Stimulated activated CD8-positive, alpha-beta memory T cell treated with anti-CD3 and anti-CD28 coated beads, Interleukin-15, amount 100 ng/mL, for 1 hour (primary cell): Measurements from ENCODE around the gene AIG1.

ENCODE experiments used
- DNase-seq: peaks from one replicate; pipeline ENCODE4 v3.0.0-alpha.2; 2020; ENCODE audit warnings: low read depth

Gene AIG1

DNA sequence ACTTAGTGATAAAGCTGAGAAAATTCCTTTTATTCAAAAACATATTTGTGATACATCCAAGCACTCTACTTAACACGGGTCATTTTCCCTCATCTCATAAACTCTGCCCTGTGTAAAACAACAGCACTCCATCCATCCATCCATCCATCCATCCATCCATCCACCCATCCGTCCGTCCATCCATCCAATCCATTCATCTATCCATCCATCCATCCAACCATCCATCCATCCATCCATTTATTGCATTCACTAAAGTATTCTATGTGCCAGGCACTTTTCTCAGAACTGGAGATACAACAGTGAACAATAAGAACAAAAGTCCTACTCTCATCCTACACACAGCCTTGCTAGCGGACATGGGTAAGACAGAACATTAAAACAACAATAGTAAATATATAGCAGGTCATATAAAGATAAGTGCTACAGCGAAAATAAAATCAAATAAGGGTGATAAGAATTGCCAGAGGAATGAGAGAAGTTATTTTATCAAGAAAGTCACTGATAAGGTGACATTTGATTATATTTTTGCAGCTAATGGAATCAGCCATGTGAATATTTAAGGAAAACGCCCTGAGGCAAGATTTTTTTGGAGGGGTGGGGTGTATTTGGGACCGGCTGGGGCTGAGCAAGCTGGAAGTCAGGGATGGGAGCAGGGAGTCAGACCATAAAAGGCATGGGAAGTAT, 311.7 kb downstream of the AIG1 start:
- no peak for DNase-seq

GRCh38 chr6:143374014-143374413, 313.3 kb downstream of the AIG1 start:
- DNase-seq = no peak

DNA sequence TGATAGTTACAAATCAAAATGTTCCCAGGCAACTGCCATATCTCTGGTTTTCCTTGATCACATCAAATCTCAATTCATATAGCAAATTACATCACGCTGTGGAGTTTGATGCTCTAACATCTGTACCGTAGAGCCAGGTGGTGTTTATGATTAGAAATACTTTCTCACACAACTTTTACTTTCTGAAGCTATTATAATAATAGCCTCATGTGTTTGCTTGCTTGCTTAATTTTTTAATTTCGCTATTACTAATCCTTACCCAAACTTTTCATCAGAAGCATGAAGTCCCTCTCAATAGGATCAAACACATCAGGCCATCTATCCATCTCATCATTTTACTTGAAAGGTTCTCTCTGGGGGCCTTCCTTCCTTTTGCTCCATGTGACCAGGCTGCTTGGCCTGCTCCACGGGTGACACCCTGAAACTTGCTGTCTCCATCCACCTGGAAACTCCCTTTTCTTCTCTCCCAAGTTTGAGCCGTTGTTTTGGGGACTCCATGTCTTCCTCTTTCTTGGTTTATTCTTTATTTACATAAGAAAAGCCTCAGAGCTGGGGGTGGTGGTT, 314.4 kb downstream of the AIG1 start:
- DNase-seq = no peak

- DNase-seq = no peak
These were observed 315.7 kb downstream of the AIG1 start for GRCh38 chr6:143376375-143376774.

GRCh38 chr6:143376861-143377260, 316.2 kb downstream of the AIG1 start:
- no peak for DNase-seq

DNA sequence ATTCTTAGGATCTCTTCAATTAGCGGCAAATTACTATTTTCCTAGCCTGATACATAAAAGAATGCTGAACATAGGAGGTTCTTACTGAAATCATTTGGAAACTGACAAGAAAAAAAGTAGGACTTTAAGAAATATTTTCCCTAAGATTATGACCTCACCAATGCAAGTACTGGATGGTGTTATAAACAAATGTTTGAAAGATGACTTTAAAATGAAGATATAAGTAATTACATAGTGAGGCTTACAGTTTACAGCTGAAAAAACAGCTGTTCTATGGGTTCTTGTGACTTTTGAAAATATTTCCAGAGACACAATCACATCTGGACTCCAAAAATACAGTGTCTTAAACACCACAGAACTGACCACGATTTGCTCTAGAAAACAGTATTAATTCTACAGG, 324.9 kb downstream of the AIG1 start:
- DNase-seq = no peak

DNA sequence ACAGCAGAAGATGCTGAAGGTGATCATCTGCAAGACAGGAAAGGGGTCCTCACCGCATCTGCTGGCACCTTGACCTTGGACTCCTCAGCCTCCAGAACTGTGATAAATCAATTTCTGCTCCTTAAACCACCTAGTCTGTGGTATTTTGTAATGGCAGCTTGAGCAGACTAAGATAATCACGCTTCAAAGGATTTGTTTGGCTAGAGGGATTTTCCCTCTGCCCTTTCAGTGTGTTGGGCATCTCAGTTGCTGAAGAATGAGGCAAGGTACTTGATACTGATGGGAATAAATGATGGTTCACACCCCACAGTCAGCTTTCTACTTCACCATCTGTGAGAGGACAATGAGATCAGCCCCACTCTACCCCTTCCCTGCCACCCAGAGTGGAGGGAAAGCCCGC, 329.6 kb downstream of the AIG1 start:
- DNase-seq = no peak
